GM12892 (cell line): ENCODE measurements around the gene HES4.

Experiments
- POLR2A ChIP-seq: IDR thresholded peaks from 2 replicates; pipeline ENCODE4 v1.6.1; 2011; ENCODE audit warnings: low read depth, low read length, control low read depth
- POLR2AphosphoS5 ChIP-seq: IDR thresholded peaks from 2 replicates; pipeline ENCODE4 v1.6.1; 2011; ENCODE audit warnings: low read depth, low read length, control low read depth

GRCh38 chr1:1039145-1039910 lies 39.4 kb upstream of the HES4 start:
- TF ChIP-seq POLR2AphosphoS5 (no peak), POLR2A (no peak)
